SH-SY5Y (cell line): ENCODE results near the gene LYPD3.

Experiments
- GATA2 ChIP-seq: IDR thresholded peaks from 2 replicates; pipeline ENCODE4 v1.6.1; 2011; ENCODE audit warnings: mild to moderate bottlenecking, low read depth, low read length
- GATA3 ChIP-seq: IDR thresholded peaks from 2 replicates; pipeline ENCODE4 v1.6.1; 2011; ENCODE audit warnings: low read depth, mild to moderate bottlenecking, low read length, moderate library complexity

LYPD3 gene

DNA sequence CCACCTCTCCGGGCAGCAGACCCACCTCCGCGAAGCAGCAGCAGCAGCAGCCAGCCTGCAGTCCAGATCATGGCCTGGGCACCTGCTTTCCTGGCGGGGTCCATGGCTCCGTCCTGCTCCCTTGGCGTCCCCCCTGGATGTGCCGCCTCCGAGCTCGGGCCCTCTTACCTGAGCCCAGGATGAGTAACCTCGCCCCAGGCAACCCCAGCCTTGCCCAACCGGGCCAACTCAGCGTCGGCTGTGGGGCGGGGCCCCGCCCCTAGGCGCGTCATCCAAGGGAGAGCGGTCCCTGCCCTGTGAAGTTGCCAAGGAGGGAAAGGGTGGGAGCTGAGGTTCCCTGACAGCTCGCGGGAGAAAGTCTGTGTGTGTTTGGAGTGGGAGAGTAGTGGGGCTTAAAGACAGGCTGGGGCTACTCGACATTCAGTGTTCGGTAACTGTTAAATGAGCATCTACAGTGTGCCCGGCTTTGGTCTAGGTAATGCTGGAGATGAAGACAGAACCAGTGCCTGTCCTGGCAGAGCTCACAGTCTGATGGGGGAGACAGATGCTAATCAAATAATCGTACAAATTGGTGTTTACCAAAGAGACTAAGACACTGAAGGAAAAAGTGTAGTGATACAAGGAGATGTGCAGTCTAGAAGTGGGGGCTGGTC is at the start of gene LYPD3:
LYPD3 (minus strand) TSS at position 141 of the 653 bp plus-strand sequence; CDS start at position 104, 37 bp downstream.
- TF ChIP-seq GATA3 (no peak), GATA2 (no peak)

- TF ChIP-seq GATA2: no peak
Observed at GRCh38 chr19:43511324-43511723, 45.9 kb upstream of the LYPD3 start.

DNA sequence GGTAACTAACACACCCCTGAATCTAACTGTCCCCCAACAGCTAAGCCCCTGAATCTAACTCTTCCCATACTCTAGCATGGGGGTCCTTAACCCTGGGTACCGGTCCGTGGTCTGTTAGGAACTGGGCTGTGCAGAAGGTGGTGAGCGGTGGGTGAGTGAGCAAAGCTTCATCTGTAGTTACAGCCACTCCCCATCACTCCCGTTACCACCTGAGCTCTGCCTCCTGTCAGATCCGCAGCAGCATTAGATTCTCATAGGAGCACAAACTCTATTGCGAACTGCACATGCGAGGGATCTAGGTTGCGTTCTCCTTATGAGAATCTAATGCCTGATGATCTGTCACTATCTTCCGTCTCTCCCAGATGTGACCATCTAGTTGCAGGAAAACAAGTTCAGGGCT is 45.3 kb upstream of the LYPD3 start:
- TF ChIP-seq GATA3 (no peak), GATA2 (no peak)

- no peak for TF ChIP-seq GATA3
- no peak for TF ChIP-seq GATA2
Observed at GRCh38 chr19:43507880-43508279, 42.5 kb upstream of the LYPD3 start.

- TF ChIP-seq GATA2: no peak
- TF ChIP-seq GATA3: no peak
Observed at GRCh38 chr19:43506629-43507028, 41.2 kb upstream of the LYPD3 start.

GRCh38 chr19:43505941-43506340 is 40.5 kb upstream of the LYPD3 start:
- no peak for TF ChIP-seq GATA3
- TF ChIP-seq GATA2: no peak

GRCh38 chr19:43505186-43505456 is 39.7 kb upstream of the LYPD3 start:
- no peak for TF ChIP-seq GATA3
- TF ChIP-seq GATA2: no peak

GRCh38 chr19:43504426-43505185 is 39.2 kb upstream of the LYPD3 start, which contains the start of gene PHLDB3:
Gene PHLDB3 (minus strand): TSS chr19:43504746. CDS start chr19:43504118, 628 bp downstream.
- no peak for TF ChIP-seq GATA2
- TF ChIP-seq GATA3: no peak

DNA sequence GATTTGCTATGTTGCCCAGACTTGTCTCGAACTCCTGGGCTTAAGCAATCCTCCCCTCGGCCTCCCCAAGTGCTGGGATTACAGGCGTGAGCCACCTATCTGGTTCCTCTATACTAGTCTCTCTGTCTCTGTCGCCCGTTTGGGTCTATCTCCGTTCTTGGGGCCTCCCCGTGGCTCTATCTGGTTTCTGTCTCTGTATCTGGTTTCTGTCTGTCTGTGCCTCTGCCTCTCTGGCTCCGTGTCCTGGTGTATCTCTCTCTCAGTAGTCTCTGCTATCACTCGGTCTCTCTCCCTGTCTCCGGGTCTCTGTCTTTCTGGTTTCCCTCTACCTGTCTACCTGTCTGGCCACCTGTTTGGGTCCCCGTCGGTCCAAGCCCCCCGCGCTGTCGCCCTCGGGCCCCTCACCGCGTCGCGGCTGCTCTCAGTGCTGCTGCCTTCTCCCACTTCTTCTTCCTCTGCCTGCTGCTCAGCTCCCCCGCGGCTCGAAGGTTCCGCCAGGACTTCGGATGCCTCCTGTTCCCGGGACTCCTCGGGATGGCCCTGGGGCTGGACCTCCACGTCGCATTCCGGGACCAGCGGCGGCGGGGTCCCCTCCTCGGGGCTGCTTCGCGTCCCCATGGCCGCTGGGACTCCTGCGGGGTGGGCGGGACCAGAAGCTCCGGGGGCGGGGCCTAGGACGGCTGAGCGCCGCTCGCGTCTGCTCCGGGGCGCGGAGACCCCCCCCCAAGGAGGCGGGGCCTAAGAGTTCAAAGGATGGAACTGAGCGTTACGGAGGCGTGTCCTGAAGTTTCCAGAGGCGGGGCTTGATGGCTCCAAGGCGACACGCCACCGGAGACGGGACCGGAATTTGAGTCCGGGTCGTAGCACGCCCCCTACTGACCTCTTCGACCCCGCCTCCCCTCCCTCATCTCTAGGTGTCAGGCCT is 38.4 kb upstream of the LYPD3 start:
- TF ChIP-seq GATA2: no peak
- no peak for TF ChIP-seq GATA3

- no peak for TF ChIP-seq GATA3
- TF ChIP-seq GATA2: no peak
Observed at GRCh38 chr19:43502419-43502976, 37.1 kb upstream of the LYPD3 start.

GRCh38 chr19:43501661-43502418 is 36.4 kb upstream of the LYPD3 start:
- TF ChIP-seq GATA2 (no peak), GATA3 (no peak)

DNA sequence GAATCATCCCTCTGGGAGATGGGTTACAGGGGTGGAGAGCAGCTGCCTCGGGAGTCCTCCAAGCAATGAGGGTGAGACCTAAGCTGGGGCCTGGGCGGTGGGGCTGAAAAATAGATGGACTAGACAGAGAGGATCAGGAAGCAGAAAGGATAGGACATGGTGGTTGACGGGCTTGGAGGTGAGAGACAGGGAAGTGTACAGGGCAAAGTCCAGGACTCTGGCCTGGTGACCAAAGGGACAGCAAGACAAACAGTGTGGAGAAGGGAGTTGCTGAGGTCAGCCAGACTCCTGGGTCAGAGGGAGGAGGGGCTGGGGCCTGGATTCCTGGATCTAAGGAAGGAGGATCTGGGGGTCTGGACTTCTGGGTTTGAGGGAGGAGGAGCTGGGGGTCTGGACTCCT is 33.6 kb upstream of the LYPD3 start:
- no peak for TF ChIP-seq GATA3
- no peak for TF ChIP-seq GATA2

DNA sequence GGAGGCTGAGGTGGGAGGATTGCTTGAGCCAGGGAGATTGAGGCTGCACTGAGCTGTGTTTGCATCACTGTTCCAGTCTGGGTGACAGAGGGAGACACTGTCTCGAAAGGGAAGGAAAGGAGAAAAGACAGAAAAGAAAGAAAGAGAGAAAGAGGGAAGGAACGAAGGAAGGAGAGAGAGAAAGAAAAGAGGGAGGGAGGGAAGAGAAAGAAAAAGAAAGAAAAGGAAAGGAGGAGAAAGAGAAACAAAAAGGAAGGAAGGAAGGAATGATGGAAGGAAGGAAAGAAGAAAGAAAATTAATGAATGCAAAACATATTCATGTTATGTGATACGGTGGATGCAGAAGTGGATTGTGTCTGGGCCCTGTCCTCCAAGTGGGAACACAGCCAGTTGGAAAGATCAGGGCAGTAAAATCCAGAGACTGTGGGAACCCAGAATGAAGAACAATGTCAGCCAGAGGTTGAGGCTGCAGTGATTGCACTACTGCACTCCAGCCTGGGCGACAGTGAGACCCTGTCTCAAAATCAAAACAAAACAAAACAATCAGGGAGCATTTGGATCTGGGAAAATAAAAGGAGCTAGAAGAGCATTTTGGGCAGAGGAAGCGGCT is 32.9 kb upstream of the LYPD3 start:
- TF ChIP-seq GATA2 (no peak), GATA3 (no peak)

DNA sequence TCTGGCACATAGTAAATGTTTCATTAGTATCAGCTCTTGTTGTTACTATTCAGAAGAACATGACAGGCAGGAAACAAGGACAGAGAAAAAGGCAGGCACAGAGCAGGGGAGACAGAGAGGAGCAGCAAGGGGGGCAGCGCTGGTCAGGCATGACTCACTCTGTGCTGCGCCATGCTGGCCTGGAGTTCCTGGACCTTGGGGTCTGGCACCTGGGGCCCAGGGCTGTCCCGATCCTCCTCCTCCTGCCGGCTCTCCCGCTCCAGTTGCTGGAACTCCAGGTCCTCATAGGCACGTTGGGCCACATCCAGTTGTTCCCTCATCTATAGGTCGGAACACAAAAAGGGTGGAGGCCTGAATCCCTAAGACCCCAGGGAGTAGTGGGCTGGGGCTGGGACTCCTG is 31.6 kb upstream of the LYPD3 start:
- TF ChIP-seq GATA3 (no peak), GATA2 (no peak)
